Measurements from ENCODE around the gene SEMA3E. TPM values are rescaled to one million over a fixed set of nuclear protein-coding genes. Genes with fewer than 3 reads are reported as not detected.

SEMA3E gene
- total and polyA plus RNA-seq, 7 donors: under 0.01 to 16.3 (median 7.8) TPM

DNA sequence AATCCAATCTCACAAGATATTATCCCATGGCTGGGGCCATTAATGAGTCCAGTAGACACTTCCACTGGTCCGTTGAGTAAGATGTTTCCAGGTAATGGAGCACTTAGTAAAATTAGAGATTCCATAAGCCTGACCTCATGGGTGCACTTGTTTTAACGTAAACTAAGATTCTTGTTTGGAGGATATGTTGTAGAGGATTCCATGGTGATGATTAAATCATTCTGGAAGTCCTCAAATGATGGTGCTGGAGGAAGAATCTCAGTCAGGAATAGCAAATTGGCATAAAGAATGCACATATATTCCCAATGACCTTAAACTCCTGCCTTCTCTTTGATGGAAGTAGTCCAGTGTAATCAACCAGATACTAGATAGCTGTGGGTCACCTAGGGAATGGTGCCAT lies 324.3 kb downstream of the SEMA3E start:
- intact Hi-C loops (cut with DNase I): no loop called here
- 82 to 90% methylated on average over 2 of the region's 2 CpGs for WGBS, 2 donors
- no peaks in the 10 kb centered on the region for H3K27me3 ChIP-seq
- no peak overlapping the region for H3K27ac ChIP-seq
- no peak for DNase-seq
- H3K4me3 ChIP-seq: no peak overlapping the region
- H3K4me1 ChIP-seq: no peaks in the 10 kb centered on the region
- no peak for TF ChIP-seq POLR2A (IDR thresholded peaks at IDR 0.05)
- TF ChIP-seq CTCF (IDR thresholded peaks at IDR 0.05): no peak
- no peak for TF ChIP-seq POLR2AphosphoS5 (IDR thresholded peaks at IDR 0.05)
- TF ChIP-seq EP300 (IDR thresholded peaks at IDR 0.05): no peak
- H3K36me3 ChIP-seq: no peaks in the 10 kb centered on the region
- H3K9me3 ChIP-seq: no peaks in the 10 kb centered on the region

DNA sequence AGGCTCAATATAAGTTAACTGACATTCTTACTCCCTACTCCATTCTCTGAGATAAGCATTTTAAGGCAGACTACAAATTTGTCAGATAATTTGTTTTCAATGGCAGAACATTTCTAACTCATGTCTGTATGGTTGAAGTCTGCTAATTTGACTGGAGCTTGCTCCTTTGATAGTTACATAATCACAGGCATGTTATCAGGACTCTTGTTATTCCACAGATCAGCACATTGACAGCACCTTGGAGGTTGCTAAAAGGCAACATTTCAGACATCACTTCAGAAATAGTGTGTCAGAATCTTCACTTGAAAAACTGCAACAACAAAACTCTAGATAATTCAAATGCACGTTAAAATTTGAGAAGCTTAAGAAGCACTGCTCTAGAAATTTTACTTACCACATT lies 327.9 kb downstream of the SEMA3E start:
- DNase-seq: no peak
- H3K27ac ChIP-seq: no peak overlapping the region
- H3K4me3 ChIP-seq: no peak overlapping the region
- 90 to 91% methylated on average over 1 of the region's 1 CpG for WGBS, 2 donors
- TF ChIP-seq POLR2A (IDR thresholded peaks at IDR 0.05): no peak
- no peak for TF ChIP-seq EP300 (IDR thresholded peaks at IDR 0.05)
- TF ChIP-seq CTCF (IDR thresholded peaks at IDR 0.05): no peak
- no peak for TF ChIP-seq POLR2AphosphoS5 (IDR thresholded peaks at IDR 0.05)
- no peaks in the 10 kb centered on the region for H3K27me3 ChIP-seq
- no peaks in the 10 kb centered on the region for H3K9me3 ChIP-seq
- no peaks in the 10 kb centered on the region for H3K36me3 ChIP-seq
- intact Hi-C loops (cut with DNase I): no loop called here
- H3K4me1 ChIP-seq: no peaks in the 10 kb centered on the region

- H3K27ac ChIP-seq: no peak overlapping the region
- no peaks in the 10 kb centered on the region for H3K9me3 ChIP-seq
- no peaks in the 10 kb centered on the region for H3K4me1 ChIP-seq
- no peak overlapping the region for H3K4me3 ChIP-seq
- TF ChIP-seq EP300 (IDR thresholded peaks at IDR 0.05) (no peak), POLR2AphosphoS5 (IDR thresholded peaks at IDR 0.05) (no peak), CTCF (IDR thresholded peaks at IDR 0.05) (no peak), POLR2A (IDR thresholded peaks at IDR 0.05) (no peak)
- WGBS, 2 donors: 94 to 95% methylated on average over 1 of the region's 1 CpG
- no peaks in the 10 kb centered on the region for H3K36me3 ChIP-seq
- intact Hi-C loops (cut with DNase I): no loop called here
- H3K27me3 ChIP-seq: no peaks in the 10 kb centered on the region
- DNase-seq: no peak
Observed at GRCh38 chr7:83313931-83314330, 335.0 kb downstream of the SEMA3E start.

Small RNA genes within 50 kb of the gene (small RNA-seq; reads per million reads assigned to genes)
- 0 reads per million in 3 donors for gene AC079987.1
